Mucosa of rectum (tissue), 2 donors: Measurements from ENCODE around the gene MIEF2.
"Not testable (repeated sequence)": the region's sequence is repeated elsewhere in the genome, so short reads cannot be mapped to it uniquely, and the experiment has no call there.

Experiments used
- H3K27ac ChIP-seq, 2 donors: one replicate each; pipeline ENCODE4 v1.7.0; 2013; ENCODE audit warnings: inconsistent platforms in 2 of 2, low read depth in 2 of 2, low read length in 2 of 2
- H3K27me3 ChIP-seq, 2 donors: one replicate each; pipeline ENCODE4 v1.7.0; 2013; ENCODE audit warnings: low read length in 2 of 2; ENCODE audit not compliant: control insufficient read depth in 2 of 2, insufficient read depth in 2 of 2
- H3K36me3 ChIP-seq, 2 donors: one replicate each; pipeline ENCODE4 v1.7.0; 2013; ENCODE audit warnings: low read length in 2 of 2; ENCODE audit not compliant: control insufficient read depth in 2 of 2, insufficient read depth in 2 of 2
- H3K4me1 ChIP-seq, 2 donors: one replicate each; pipeline ENCODE4 v1.7.0; 2013; ENCODE audit warnings: low read length in 2 of 2, mild to moderate bottlenecking in 1 of 2; ENCODE audit not compliant: control insufficient read depth in 2 of 2, insufficient read depth in 2 of 2
- H3K4me3 ChIP-seq, 2 donors: one replicate each; pipeline ENCODE4 v1.7.0; 2013; ENCODE audit warnings: low read length in 2 of 2
- H3K9ac ChIP-seq, 2 donors: one replicate each; pipeline ENCODE4 v1.7.0; 2013; ENCODE audit warnings: low read length in 2 of 2, low read depth in 1 of 2, mild to moderate bottlenecking in 1 of 2
- H3K9me3 ChIP-seq, 2 donors: one replicate each; pipeline ENCODE4 v1.7.0; 2013; ENCODE audit warnings: low read length in 2 of 2; ENCODE audit not compliant: control insufficient read depth in 2 of 2
- donor health status: healthy.
- donor health status: Normal muscosa, but diverticular disease.

Gene MIEF2, protein sequence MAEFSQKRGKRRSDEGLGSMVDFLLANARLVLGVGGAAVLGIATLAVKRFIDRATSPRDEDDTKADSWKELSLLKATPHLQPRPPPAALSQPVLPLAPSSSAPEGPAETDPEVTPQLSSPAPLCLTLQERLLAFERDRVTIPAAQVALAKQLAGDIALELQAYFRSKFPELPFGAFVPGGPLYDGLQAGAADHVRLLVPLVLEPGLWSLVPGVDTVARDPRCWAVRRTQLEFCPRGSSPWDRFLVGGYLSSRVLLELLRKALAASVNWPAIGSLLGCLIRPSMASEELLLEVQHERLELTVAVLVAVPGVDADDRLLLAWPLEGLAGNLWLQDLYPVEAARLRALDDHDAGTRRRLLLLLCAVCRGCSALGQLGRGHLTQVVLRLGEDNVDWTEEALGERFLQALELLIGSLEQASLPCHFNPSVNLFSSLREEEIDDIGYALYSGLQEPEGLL

DNA sequence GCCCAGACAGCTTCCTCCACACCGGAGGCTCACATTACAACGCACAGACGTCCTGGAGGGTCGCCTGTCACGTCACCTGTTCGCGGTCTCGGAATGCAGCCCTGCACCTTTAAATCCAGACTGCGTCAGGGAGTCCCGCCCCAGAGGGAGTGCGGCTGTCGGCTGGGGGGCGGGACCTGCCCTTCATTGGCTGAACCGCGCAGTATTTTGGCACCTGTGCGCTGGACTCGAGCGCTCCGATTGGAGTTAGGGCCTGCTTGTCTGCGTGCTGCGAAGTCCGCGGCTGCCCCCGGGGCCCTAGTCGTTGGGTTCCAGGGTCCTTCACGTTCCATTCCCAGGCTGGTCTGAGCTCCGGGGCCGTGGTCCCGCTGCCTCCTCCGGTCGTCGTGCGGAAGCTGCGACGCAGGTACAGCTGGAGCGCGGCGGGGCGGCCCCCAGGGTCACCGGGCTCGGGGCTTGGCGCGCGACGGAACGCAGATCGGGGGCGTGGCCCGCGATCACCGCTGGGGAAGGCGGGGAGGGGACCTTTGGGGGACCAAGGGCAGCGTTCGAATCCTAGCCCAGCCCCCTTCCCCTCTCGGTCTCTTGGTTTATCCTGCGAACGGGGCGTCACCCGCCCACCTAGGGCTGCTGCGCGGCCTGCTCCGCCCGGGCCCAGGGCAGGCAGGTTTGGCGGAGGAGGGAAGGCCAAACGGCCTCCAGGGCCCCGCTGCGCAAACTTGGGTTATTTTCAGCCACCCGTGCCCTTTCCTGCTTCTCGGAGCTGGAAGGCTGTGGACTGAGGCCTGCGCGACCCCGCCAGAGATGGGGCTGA is at the start of gene MIEF2:
Gene MIEF2, plus strand, starts transcription at position 331 of the 814 bp plus-strand sequence. CDS start 2,059 bp downstream, outside the sequence.
- no peaks in the 10 kb centered on the region for H3K9me3 ChIP-seq
- H3K36me3 ChIP-seq, result peaks cover 17 to 34% of the 10 kb centered on the region in 2 donors
- H3K4me3 ChIP-seq, result peak within 1 kb of the TSS; percentile 83 to 89
- H3K9ac ChIP-seq, result peak within 1 kb of the TSS; percentile 85 to 88
- peak within 1 kb of the TSS; percentile 93 to 96 for H3K27ac ChIP-seq
- no peaks in the 10 kb centered on the region for H3K27me3 ChIP-seq
- H3K4me1 ChIP-seq, result peaks cover 32 to 41% of the 10 kb centered on the region in 2 donors

DNA sequence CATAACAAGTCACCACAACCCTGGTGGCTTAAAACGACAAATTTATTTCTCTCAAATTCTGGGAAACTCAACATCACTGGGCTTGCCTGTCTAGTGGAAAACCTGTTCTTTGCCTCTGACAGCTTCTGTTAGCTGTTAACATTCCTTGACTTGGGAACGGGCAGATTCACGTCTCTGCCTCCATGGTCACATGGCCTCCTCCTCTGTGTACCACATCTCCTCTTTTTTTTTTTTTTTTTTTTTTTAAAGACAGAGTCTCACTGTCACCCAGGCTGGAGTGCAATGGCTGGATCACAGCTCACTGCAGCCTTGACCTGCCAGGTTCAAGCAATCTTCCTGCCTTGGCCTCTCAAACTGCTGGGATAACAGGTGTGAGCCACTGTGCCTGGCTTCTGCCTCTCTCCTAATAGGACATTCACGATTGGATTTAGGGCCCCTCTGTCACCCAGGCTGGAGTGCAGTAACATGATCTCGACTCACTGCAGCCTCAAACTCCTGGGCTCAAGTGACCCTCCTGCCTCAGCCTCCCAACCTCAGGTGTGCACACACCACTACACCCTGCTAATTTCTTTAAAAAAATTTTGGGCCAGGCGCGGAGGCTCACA is 46.7 kb upstream of the MIEF2 start:
- peaks cover 2% of the 10 kb centered on the region in 2 donors for H3K4me1 ChIP-seq
- no peak overlapping the region for H3K27ac ChIP-seq
- no peak overlapping the region for H3K4me3 ChIP-seq
- H3K36me3 ChIP-seq, result peaks cover 12 to 24% of the 10 kb centered on the region in 2 donors
- H3K9me3 ChIP-seq, result no peaks in the 10 kb centered on the region
- no peak overlapping the region for H3K9ac ChIP-seq
- no peaks in the 10 kb centered on the region for H3K27me3 ChIP-seq

DNA sequence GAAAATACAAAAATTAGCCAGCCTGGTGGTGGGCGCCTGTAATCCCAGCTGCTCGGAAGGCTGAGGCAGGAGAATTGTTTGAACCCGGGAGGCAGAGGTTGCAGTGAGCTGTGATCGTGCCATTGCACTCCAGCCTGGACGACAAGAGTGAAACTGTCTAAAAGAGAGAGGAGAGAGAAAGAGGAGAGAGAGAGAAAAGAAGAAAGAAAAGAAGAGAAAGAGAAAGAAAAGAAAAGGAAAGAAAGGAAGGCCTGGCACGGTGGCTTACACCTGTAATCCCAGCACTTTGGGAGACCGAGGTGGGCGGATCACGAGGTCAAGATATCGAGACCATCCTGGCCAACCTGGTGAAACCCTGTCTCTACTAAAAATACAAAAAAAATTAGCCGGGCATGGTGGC is 43.6 kb upstream of the MIEF2 start:
- H3K36me3 ChIP-seq, H3K9me3 ChIP-seq, H3K27ac ChIP-seq, H3K27me3 ChIP-seq, H3K9ac ChIP-seq, H3K4me3 ChIP-seq, H3K4me1 ChIP-seq: not testable (repeated sequence)

DNA sequence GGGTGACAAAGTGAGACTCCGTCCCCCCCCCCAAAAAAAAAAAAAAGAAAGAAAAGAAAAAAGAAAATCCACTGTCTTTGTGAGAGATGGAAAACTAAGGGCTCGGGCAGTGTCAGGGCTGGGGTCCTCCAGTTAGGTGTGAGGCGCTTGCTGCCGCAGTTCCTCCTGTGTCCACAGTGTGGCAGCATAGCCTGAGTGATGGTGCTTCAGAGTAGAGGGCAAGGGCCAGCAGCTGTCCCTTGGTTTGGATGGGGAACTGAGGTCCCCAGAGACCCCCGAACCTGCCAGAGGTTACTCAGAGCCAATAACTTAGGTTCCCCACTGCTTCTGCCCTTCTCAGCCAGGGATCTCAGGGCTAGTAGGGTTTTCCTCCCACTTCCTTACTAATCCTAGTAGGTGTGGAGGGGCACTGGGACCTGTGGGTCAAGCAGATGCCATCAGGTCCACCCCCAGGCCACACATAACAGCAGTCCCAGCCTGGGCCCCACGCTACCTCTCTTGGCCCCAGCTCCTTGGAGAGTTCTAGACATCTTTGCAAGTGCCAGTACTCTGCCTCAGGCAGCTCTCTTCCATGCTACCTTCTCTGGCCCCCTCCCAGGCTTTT is 42.9 kb upstream of the MIEF2 start:
- H3K36me3 ChIP-seq, result peaks cover 0 to 2% of the 10 kb centered on the region in 2 donors
- H3K9ac ChIP-seq, result no peak overlapping the region
- no peak overlapping the region for H3K27ac ChIP-seq
- no peak overlapping the region for H3K4me3 ChIP-seq
- no peaks in the 10 kb centered on the region for H3K27me3 ChIP-seq
- no peaks in the 10 kb centered on the region for H3K9me3 ChIP-seq
- peaks cover 2 to 4% of the 10 kb centered on the region in 2 donors for H3K4me1 ChIP-seq

DNA sequence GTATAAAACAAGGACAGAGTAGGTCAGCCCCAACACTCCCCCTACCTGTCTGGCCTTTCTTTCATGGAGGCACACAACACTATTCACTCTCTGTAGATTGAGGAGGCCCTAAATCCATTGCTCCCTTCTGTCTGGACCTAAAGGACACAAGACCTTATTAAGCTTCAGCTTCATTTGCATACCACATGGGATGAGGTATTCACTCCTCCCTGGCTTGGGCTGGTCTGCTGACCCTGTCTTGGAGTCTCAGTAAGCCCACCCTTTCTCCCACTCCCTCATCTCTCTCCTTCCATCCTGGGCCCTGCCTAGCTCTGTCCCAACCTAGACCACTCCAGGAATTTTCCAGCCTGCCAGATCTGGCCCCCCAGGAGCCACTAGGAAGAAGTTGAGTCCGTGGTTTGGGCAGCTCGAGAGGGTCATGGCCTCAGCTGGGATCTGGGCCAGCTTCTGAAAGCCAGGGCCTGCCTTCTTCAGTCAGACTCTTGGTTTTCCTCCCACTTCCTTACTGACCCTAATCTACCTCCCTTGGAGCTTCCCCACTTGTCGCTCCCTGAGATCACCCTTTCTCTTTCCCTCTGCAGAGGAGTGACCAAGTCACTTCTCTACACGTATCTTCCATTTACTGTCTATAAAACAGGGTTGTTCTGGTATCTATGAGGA is 41.6 kb upstream of the MIEF2 start:
- no peak overlapping the region for H3K9ac ChIP-seq
- no peak overlapping the region for H3K4me3 ChIP-seq
- H3K27ac ChIP-seq, result no peak overlapping the region
- peaks cover 2 to 4% of the 10 kb centered on the region in 2 donors for H3K4me1 ChIP-seq
- H3K9me3 ChIP-seq, result no peaks in the 10 kb centered on the region
- H3K27me3 ChIP-seq, result no peaks in the 10 kb centered on the region
- no peaks in the 10 kb centered on the region for H3K36me3 ChIP-seq

DNA sequence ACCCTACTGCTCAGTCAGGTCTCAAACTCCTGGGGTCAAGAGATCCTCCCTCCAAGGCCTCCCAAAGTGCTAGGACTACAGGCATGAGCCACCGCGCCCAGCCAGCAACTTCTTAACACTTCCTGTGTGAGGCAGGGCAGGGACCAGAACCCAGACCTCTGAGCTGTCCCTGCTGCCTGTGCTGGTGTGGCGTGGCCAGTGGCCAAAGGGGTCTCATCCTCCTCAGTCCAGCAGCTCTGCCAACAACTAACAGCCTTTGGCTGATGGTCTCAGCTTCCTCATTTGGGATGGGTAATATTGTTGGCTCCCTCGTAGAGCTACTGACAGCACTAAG is 36.4 kb upstream of the MIEF2 start:
- Histone ChIP-seq H3K27me3 (no peaks in the 10 kb centered on the region), H3K36me3 (no peaks in the 10 kb centered on the region), H3K9ac (no peak overlapping the region), H3K4me1 (peaks cover 4 to 8% of the 10 kb centered on the region in 2 donors), H3K4me3 (no peak overlapping the region), H3K27ac (no peak overlapping the region), H3K9me3 (no peaks in the 10 kb centered on the region)

DNA sequence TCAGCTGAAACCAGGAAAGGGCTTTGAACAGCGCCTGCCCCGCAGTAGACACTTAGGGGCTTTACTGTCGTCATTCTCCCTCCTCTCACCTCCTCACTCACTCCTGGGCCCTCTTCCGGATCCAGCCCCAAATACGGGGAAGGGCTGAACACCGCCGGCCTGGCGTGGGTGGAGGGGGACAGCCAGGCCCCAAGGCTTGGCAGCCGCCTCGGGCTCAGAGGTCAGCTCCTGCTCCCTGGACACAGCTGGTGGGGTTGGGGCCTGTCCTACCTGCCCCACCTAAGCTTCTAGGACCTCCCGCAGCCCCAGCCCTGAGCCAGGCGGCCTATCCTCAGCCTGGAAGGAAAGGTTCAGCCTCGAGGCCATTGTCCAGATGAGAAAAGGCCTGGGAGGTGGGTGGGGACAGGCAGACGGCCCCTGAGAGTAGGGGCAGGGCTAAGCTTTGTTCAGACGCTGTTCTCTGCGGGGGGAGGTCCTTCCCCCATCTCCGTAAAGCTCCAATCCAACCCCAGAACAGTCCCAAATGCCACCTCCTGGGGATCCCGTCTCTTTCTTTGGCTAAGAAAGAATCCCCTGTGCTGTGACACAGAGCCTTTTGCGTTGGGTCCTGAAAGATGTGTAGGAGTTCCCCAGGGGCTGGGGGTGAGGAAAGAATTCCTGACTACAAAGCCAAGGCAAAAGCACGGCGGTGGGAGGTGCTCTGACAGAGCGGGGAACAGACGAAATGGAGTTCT is 35.9 kb upstream of the MIEF2 start:
- Histone ChIP-seq H3K9me3 (no peaks in the 10 kb centered on the region), H3K4me3 (peak overlapping the region; percentile 55 to 72), H3K27me3 (no peaks in the 10 kb centered on the region), H3K27ac (peak overlapping the region in 1 of 2 donors; percentile 28), H3K9ac (peak overlapping the region in 1 of 2 donors; percentile 67), H3K36me3 (no peaks in the 10 kb centered on the region), H3K4me1 (peaks cover 4 to 8% of the 10 kb centered on the region in 2 donors)

DNA sequence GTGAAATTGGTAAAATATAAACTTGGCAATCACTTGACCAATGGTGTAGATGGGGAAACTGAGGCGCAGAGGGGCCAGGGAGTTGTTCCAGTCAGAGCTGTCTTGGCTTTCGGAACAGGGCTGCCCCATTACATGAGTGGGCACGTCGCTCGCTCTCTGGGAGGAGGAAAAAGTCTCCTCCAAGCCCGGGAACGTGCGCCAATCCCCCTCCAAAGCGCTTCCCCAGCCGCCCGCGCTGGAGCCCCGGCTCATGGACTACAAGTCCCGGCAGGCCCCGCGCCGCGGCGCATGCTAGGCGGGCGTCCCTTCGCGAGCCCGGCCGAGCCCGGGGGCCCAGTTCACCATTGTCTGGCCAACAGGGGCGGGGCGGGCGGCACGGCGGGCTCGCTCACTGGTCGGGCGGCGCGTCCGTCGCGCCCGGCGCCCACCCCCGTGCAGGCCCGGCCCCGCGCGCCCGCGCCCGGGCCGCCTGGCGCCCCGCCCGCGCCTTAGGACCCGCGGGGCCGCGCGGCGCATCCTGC is 35.3 kb upstream of the MIEF2 start, which contains the start of gene LLGL1:
Gene LLGL1, plus strand, starts transcription at position 515 of the 521 bp plus-strand sequence. CDS start 48 bp downstream, outside the sequence.
- no peaks in the 10 kb centered on the region for H3K27me3 ChIP-seq
- H3K36me3 ChIP-seq, result no peaks in the 10 kb centered on the region
- peak within 1 kb of the TSS; percentile 63 to 67 for H3K9ac ChIP-seq
- no peaks in the 10 kb centered on the region for H3K9me3 ChIP-seq
- H3K4me3 ChIP-seq, result peak within 1 kb of the TSS; percentile 67 to 72
- H3K4me1 ChIP-seq, result peaks cover 4 to 8% of the 10 kb centered on the region in 2 donors
- H3K27ac ChIP-seq, result peak within 1 kb of the TSS in 1 of 2 donors; percentile 28
